ENCODE results near the gene WAC. TPM values are rescaled to one million over a fixed set of nuclear protein-coding genes. Genes with fewer than 3 reads are reported as not detected.

Gene WAC
- total and polyA plus RNA-seq, 2 of the 13 experiments (the other 11 are each of a cell fraction or from before 2014, with no cell fraction given): 69.1 to 96.2 TPM

GRCh38 chr10:28532337-28533185 lies at the start of gene WAC (continued):
- peak; percentile 57; the same call in 1 of the 2 replicates for TF ChIP-seq TFE3 (CRISPR knock-in tag; IDR thresholded peaks at IDR 0.05)
- TF ChIP-seq FIP1L1 (IDR thresholded peaks at IDR 0.05; ENCODE audit: borderline replicate concordance, insufficient read depth, low read depth, low read length): peak; percentile 82; the same call in 1 of the 2 replicates
- no peak for TF ChIP-seq TCF12 (IDR thresholded peaks at IDR 0.05)
- TF ChIP-seq TCF12 (CRISPR knock-in tag; IDR thresholded peaks at IDR 0.05): no peak
- TF ChIP-seq ZXDC (CRISPR knock-in tag; IDR thresholded peaks at IDR 0.05): peak; percentile 92
- TF ChIP-seq ZNF10 (CRISPR knock-in tag; IDR thresholded peaks at IDR 0.05; ENCODE audit: borderline replicate concordance, low read depth): no peak
- peak; percentile 72; the same call in 1 of the 2 replicates for TF ChIP-seq DNMT1 (CRISPR knock-in tag; IDR thresholded peaks at IDR 0.05)
- TF ChIP-seq CCAR2 (optimal IDR thresholded peaks at IDR 0.05; ENCODE audit: low read depth, low read length): no peak
- TF ChIP-seq MIER2 (CRISPR knock-in tag; IDR thresholded peaks at IDR 0.05): 0 out of 2 replicates have a peak, but pooled peaks have one; percentile 48
- no peak for TF ChIP-seq ZNF850 (CRISPR knock-in tag; conservative IDR thresholded peaks at IDR 0.05)
- 0 out of 2 replicates have a peak, but pooled peaks have one; percentile 36 for TF ChIP-seq HIVEP1 (CRISPR knock-in tag; IDR thresholded peaks at IDR 0.05)
- TF ChIP-seq TSC22D2 (CRISPR knock-in tag; IDR thresholded peaks at IDR 0.05; ENCODE audit: borderline replicate concordance): no peak
- TF ChIP-seq, protein P1, sequence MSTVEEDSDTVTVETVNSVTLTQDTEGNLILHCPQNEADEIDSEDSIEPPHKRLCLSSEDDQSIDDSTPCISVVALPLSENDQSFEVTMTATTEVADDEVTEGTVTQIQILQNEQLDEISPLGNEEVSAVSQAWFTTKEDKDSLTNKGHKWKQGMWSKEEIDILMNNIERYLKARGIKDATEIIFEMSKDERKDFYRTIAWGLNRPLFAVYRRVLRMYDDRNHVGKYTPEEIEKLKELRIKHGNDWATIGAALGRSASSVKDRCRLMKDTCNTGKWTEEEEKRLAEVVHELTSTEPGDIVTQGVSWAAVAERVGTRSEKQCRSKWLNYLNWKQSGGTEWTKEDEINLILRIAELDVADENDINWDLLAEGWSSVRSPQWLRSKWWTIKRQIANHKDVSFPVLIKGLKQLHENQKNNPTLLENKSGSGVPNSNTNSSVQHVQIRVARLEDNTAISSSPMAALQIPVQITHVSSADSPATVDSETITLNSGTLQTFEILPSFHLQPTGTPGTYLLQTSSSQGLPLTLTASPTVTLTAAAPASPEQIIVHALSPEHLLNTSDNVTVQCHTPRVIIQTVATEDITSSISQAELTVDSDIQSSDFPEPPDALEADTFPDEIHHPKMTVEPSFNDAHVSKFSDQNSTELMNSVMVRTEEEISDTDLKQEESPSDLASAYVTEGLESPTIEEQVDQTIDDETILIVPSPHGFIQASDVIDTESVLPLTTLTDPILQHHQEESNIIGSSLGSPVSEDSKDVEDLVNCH (CRISPR knock-in tag; IDR thresholded peaks at IDR 0.05): peak; percentile 79; the same call in 1 of the 2 replicates
- TF ChIP-seq ZNF44 (CRISPR knock-in tag; IDR thresholded peaks at IDR 0.05): no peak
- peak; percentile 48; the same call in 1 of the 2 replicates for TF ChIP-seq ZSCAN22 (CRISPR knock-in tag; IDR thresholded peaks at IDR 0.05)
- TF ChIP-seq ZNF101 (CRISPR knock-in tag; IDR thresholded peaks at IDR 0.05; ENCODE audit: borderline replicate concordance, low read depth): no peak
- TF ChIP-seq ZMAT3 (CRISPR knock-in tag; conservative IDR thresholded peaks at IDR 0.05): peak; percentile 89
- TF ChIP-seq SMC3 (IDR thresholded peaks at IDR 0.05; ENCODE audit: low read length): no peak
- TF ChIP-seq ZNF343 (CRISPR knock-in tag; IDR thresholded peaks at IDR 0.05): 0 out of 2 replicates have a peak, but pooled peaks have one; percentile 61
- TF ChIP-seq EHMT2 (IDR thresholded peaks at IDR 0.05; ENCODE audit: borderline replicate concordance, low read depth, low read length): no peak
- no peak; the same call in none of the 2 replicates for TF ChIP-seq ZBTB25 (CRISPR knock-in tag; IDR thresholded peaks at IDR 0.05)
- TF ChIP-seq KDM5B (CRISPR knock-in tag; IDR thresholded peaks at IDR 0.05; ENCODE audit: borderline replicate concordance): peak; percentile 74; the same call in 1 of the 2 replicates
